Fibroblast of upper back skin (primary cell): ENCODE data around the gene STK39.

Source experiments
- DNase-seq: peaks from one replicate; pipeline ENCODE4 v3.0.0-alpha.2; 2013

STK39 gene

DNA sequence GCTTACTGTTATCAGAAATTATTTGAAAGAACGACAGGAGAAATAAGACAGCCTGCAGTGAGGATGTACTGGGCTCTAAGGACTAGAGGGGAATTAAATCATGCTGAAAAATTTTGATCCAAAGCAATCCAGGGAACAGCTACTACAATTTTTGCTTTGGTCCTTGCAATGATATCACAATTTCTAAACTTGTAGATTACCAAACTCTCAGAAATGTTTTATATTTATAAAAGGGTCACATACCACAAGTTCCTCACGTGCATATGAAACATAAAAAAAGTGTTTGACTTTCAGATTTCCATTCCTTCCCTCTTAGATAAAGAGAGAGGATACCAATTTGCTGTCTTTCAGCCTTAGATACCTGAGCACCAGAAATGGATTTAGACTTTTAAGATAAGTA, 261.2 kb downstream of the STK39 start:
- no peak for DNase-seq

DNA sequence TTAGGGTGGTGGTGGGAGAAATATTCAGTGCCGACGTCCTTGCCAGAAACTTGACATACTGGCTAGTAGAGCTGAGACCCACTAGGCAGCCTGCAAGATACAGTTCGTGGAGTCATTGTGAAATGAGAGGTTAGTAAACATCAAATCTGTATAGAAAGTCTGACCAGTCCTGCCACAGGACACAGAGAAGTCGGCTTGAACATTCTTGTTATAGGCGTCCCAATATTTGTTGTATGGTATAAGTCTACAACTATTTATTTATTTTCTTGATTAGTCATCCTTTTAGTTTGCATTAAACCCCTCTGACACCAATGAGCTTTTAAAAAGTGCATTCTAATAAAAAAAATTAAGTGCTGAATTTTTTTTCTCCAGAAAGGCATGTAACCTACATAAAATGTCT, 265.4 kb downstream of the STK39 start:
- DNase-seq = no peak

DNA sequence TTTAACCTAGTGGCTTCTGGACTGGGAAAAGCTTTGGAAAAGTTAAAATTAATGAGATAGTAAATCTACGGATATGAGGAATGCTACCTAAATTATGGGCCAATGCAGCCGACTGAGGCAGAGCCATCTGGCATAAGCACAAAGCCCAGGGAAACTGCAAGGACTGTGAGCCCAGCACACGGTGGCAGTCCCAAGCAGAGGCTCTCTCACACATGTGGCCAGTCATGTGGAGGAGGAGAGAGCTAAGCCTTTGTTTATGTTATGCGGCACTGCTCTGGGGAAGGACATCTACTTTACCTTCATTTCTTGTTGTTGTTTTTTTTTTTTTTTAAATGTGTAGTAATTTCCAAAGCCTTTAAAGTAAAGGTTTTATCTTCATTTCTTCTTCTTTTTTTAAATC, 267.0 kb downstream of the STK39 start:
- no peak for DNase-seq

DNA sequence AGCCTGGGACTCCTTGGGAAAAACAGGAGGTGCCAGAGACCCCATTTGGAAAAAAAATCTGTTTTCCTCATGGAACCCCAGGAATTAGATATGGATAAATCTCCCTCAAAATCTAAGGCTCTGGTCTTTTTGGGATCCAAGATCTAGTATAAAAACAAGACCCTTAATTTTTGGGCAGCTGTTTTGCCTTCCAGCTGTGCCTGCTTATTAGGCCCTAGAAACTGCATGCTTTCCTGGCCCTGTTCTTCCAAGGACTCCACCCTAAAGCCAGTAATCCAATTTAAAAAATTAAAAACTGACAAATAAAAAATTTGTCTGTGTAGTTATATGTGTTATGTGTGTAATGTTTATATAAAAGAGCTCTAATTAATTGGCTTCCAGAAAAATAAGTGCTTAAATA, 274.6 kb downstream of the STK39 start:
- DNase-seq = no peak

DNA sequence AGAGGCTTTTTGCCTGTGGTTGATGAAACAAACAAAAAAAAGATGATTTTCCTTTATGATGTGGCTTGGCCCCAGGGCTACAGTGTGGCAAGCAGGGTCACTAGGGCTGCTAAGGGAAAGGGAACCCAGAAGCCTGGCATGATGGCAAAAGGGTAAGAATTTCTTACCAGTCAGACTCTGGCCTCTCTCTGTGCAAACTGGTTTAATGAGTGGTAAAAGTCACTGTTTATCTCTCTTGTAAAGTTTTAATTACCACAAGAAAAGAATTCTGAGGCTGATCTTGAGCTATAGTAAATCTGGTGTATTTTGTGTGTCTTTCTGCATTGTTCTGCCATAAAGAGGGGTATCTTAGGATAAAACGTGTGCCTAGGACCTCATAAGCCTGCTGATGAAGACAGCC, 275.4 kb downstream of the STK39 start:
- no peak for DNase-seq

DNA sequence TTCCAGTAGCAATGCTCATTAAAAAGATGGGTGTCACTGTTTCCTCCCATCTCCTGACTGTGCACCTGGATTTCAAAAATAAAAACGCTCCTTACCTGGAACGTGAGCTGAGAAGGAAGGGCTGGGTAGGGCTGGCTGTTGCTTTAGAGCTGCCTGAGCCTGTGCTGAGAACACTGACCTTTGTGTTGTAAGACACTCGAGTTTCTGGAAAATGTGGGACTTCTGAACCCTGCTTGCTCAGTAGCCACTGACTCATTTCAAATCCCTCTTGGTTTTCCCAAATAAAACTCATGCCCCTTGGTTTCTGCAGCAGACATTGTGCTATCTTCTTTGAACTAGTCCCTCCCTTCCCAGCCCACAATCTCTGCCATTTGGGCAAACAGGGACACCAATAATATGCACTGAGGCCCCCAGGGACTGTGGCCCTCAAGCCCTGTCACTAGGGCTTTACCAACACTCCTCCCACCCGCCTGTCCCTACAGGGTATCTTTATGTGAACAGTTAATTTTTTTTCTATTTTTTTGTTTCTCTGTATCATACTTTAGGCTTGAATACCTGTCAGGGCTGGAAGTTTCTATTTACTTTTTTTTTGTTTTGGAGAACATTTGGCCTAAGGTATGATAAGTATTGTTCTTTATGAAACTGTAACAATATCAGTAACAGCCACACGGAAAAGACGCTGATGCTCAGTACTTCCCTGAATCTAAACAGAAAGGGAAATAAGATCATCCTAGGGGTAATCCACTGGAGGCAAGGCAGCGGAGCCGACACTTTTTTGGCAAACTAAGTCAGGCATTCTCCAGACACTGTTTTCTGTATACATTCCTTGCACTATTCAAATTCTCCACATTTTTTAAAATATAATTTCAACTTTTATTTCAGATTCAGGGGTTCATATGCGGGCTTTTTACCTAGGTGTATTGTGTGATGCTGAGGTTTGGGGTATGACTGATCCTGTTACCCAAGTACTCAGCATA, 280.2 kb downstream of the STK39 start:
- no peak for DNase-seq

DNA sequence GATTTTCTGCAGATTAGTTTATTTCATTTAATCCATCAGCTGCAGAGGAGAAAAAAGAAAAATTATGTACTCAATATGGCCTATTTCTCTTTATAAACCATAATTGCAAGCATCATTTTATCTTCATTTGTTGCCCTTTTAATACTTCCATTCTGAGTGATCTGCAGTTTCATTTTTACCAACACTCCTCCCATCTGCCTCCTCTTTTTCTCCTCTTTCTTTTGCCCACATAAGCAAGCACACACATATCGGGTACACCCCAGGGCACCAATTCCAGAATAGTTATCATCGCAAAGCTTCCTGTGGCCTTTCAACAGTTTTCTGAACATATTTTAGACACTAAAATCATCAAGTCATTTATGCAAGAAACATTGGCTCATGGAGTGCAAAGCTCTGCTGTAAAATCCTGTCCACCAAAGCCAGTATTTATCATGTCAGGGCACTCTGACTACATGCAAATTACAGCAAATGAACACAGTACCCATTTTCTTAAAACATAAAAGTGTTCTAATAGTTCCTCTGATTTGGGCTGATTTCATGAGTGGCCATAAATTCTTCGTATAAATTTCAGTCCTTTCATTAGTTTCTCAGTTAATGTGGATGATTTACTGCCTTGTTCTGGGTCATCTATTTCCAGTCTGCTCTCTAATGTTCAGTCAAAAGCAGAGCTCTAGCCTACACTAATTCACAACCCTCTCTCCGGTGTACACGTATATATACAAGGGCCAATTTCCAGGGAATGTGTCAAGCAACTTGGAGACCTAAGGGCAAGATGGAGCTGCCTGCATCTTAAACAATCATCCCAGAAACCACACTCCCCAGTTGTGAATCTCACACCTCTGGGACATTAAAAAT, 281.3 kb downstream of the STK39 start:
- no peak for DNase-seq

DNA sequence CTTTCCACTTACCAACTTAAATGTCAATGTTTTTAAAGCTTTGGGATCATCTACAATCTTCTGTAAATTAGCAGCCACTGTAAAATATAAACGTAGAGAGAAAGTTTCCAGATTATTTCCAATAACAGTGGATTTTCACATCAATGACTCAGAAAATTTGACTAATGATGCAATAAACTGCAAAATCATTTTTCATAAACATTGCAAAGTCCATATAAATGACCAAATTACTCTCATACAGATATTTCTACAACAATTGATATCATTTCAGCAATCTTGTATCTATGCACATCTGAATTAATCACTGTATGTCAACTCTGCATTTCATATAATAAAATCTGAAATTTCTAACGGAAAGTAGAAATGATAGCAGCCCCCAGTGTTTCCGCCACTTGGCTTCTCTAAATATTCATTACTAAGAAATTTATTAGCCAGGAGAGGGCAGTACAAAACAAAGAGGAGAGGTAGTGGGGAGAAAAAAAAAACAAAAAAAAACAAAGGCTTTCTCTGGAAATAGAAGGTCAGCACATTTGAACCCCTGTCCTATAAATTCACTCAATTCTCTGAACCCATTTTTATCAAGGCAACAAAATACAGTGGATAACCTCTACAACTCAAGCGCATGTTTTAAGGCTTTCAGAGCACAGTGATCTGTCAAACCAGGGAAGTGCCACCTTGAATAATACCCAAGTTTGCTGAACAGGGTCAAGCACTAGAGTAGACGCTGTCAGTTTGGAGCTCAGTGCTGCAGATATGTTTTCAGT, 282.6 kb downstream of the STK39 start:
- DNase-seq = no peak

DNA sequence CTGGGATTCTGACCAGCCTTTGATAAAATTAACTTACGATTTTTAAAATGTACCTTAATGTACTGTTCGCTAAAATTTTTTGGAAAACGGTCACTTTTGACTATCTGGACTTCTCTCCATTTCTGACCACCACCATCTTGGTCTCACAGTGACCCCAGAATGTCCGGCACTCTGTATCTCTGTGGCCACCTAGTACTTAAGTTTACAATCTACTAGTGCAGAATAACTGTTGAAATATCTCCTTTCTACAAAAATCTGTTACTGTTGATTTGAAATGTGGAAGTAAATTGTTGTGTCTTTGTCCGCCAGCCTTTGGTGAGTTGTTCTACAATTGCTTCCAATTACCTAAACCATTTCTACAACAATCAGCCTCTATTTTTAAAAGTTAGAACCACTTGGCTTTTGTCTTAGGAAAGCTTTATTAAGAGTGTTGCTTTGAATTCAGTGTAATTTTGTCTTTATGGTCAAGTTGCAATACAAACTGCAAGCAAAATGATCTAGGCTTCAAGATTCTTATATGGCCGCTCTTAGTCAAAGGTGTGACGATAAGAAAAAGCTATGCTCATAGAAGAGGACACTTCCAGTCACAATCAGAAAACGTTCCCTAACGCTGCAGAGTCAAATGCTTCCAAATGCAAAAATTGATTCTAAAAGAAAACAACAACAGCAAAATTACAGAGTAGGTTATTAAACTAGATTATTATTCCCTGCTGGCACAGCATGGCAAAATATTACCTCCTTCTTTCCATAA, 283.3 kb downstream of the STK39 start:
- DNase-seq = no peak

DNA sequence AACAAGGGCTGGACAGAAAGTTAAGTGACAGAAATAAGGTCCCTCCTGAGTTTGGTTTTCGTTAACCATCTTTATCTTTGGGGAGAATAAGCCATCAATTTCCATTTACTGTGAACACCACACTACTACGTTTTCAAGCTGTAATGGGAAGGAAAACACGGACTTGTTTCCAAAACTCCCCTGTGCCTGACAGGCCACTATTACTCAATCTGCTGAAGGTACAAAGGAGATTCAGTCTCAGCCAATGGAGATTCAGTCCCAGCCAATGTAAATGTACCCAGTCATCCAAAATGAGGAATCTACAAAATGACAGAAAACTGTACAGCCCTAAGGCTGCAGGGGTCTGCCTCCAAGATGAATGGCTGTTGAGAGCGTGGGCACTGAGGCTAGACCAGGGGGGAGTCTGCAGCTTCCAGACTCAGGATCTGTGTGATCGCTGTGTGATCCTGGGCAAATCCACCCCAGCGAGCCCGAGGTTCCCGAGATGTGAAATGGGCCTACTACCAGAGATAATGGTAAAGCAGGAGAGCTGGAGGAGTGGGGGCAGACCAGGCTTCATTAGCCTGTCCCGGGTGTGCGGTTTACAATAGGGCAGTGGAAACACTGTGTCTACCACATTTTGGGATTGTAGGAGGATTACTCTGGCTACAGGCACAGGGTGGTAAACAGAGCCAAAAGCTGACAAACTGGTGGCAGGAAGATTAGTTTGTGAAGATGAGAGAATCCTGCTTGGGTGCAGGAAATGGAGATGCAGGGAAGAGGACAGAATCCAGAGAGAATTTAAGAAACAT, 284.8 kb downstream of the STK39 start:
- DNase-seq = no peak

DNA sequence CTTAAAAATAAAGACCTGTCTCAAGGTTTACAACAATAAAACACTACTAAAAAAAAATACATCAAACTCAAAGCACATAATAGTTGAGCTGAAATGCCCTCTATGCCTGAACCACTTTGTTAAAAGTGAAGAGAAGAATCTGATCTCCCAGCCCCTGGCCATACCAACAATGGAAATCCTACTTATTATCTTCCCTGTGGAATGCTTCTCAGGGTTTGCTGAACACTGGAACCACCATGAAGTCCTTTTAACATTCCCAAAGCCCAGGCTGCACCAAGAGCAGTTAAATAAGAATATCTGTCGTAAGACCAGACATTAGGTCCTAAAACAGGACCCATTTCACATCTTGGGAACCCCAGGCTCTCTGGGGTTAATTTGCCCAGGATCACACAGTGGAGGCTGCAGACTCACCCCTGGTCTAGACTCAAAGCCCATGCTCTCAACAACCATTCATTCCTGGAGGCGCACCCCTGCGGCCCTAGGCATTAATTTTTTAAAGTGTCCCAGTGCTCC, 285.8 kb downstream of the STK39 start:
- DNase-seq = no peak

DNA sequence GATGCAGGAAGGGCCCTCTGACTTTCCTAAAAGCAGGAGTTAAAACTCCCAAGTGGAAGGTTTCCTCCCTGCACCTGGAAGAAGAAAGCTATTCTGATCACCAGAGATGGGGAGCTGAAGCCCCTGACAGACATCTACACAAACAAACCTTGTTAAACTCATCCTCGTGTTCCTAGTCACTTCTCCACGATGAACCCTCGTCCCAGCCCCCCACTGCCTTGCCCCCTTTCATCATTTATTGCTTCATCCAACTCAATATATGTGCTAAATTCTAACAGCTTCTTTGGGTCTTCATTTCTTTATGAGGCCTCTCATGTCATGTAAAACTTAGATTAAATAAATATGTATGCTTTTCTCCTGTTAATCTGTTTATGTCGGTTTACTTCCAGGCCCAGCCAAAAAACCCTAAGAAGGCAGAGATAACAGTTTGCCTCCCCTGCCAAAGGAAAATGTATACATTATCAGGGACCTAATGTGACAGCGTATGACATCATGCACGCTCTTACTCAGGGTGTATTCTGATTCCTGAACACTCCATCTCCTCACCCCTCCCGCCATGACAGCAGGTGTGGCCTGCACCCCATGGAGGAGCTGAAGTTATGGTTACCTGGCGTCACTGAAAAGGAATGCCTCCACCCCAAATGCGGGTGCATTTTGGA, 287.2 kb downstream of the STK39 start:
- no peak for DNase-seq

DNA sequence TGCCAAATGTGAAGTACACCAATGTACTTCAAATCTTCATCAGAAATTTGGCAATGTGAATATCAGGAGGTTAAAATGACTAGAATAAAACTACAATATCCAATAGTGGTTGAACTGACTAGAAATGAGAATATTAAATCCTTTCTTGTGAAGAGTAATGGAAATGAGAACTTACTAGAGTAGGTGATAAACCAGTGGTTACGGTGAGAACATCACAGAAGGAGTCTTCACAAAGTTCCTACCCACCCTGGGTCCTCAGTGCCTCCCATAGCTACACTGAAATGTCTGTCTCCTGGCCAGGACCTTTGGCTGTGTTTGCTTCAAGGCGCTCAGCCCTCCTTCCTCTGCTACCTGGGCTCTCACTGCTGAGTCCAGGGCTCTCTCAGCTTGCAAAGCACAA, 289.7 kb downstream of the STK39 start:
- no peak for DNase-seq

DNA sequence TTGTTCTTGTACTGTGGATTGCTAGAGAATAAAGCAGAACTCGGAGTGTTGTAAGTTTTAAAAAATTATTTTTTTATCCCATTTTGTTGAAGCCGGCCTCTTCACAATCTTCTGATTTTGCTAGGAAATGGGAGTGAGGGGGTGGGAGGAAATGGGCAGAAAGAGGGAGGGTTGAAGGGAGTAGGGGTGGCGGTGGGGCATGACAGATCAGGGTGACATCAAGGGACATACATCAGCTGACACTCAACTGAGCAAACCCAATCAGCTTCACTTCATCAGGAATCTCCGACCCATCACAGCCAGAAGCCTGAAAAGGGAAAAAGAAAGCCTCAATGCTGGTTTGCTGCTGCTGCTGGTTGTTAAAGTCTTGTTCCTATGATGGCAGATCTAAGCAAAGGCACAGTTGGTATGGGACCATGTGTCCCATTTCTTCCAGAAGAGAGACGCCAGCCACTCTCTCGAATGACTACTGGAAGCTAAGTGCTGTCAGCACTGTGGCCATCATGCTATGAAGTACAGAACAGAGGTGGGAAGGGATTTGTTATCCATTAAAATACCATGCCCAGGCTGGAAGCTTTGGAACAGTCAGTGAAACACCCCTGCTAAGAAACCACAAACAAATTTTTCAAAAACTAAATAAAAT, 292.0 kb downstream of the STK39 start:
- DNase-seq = no peak

DNA sequence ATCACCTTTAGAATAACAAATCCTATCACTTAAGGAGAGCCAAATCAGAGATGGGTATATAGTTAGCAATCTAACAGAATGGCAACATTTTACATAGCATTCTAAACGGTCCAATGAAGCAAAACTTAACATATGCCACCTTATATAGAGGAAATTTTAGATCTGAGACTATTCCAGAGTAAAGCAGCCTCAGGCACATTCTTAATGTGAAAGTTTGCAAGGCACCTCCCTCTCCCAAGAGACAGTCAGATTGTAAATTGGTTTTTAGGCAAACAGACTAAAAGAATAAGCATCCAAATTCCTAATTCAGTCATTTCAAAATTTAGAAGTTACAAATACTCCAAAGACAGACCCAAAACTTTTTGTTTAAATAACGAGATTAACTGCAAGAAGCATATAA, 292.9 kb downstream of the STK39 start:
- no peak for DNase-seq

DNA sequence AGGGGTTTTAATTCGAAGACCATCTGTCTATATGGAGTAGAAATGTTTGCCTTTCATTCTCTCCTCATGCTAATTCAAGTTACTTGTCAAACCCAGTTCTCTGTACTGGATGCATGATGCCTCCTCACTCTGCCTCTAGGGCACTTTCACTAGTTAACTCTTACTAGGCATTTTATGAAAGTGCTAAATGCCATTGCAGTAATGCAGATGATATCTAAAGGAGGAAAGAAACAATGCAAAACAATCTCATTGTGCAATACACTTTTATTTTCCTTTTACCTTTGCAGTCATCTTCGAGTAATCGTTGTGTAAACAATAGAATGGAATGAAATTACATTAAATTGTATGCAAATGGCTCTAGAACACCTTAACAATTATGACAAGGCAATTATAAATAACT, 293.6 kb downstream of the STK39 start:
- DNase-seq = no peak

DNA sequence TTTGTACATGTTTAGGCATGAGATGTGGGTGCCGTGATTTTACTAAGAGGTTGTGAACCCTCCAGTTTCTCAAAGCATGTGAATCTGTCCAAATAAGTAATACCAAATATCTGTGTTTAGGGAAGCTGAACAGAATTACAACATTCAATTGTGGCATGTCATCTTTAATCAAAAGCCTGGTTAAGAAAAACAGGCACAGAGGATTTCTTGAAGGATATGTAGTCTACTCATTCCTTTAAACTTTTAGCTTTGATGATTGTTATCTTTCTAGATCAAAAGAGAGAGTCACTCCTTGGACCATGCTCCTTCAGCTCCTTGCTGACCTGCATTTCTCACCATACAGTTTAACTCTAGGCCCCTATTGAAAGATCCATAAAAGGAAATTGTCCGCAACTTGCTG, 296.8 kb downstream of the STK39 start:
- DNase-seq = no peak

DNA sequence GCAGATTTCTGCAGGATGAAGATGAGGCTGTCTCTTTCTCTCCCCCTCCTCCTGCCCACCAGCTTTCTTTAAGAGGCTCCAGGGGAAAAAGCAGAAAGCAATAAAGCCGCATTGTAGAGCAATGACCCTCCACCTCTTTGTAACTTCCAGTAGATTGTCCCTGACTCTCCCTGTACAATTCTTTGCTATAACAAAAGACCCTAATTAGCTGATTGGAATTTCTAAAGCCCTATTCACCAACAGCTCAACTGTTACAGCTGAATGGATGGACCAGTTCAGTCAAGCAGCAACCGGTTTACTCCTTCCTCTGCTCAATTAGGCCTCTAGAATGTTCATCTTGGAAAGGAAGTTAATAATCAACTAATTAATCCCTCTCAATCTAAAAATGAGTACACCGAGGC, 301.0 kb downstream of the STK39 start:
- DNase-seq = no peak

DNA sequence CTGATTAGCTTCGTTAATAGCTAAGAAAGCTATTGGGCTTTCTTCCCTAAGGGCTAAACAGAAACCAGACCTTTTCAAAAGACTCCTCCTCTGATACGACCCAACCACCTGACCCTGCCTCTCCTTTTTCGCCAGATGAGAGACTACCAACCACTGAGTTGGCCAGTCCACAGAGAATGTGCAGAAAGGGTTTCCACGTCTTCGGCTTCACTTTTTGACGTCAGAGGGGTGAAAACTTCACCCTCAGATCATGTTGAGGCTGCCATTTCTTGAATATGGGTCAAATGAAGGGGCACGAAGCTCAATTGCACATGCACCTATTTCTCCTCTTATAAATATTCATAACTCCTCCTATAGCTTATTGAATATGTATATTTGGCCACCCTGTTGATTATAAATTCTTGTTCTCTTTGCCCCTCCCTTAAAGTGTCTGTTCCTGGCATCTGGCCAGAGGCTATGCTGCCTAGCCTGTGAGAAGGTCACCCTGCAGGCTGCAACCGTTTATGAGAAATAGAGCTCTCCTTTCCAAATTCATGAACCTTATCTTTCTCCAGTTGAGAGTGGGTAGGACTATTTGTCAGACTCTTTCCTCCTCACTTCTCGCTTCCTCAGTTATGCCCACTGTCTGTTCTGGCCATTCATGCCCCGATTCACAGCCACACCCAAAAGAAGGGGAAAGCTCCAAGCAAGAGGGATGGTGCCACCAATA, 301.6 kb downstream of the STK39 start:
- DNase-seq = no peak
